HepG2 (cell line): ENCODE data around the gene CYSRT1. TPM values are rescaled to one million over a fixed set of nuclear protein-coding genes. Genes with fewer than 3 reads are reported as not detected.
A peak's percentile ranks its signal among the peaks of the same experiment; 100 is the strongest.

Experiments
- ATAC-seq: fragments of 200-7000 bp; cut with Tn5 transposase; 3 replicates; pipeline ENCODE4 v1.9.1; 2020; ENCODE audit warnings: mild to moderate bottlenecking, moderate library complexity
- BruUV-seq: library from RNA; stranded (reverse); fragments of 400-500 nt; replicated peaks from 2 replicates; lab custom pipeline; 2021; lab: Mats Ljungman, UMichigan
- CTCF ChIA-PET: fragments of 300-600 bp; formaldehyde crosslinking; extraction: SDS; loops from one replicate; lab custom pipeline; 2021; ENCODE audit warnings: low total read pairs, inconsistent platforms, low intra/inter-chr PET ratio; lab: Yijun Ruan, JAX
- POLR2A ChIA-PET: fragments of 350-600 bp; sonication (Branson Sonifier 250); formaldehyde crosslinking; loops from one replicate; lab custom pipeline; 2020; ENCODE audit warnings: antibody characterized with exemption, inconsistent platforms; lab: Yijun Ruan, JAX
- DNase-seq: peaks from one replicate; pipeline ENCODE4 v3.0.0-alpha.2; 2015; ENCODE audit warnings: low spot score
- FAIRE-seq: peaks from 3 replicates; lab custom pipeline; 2011; peaks lifted over from hg19 to GRCh38; lab: Jason Lieb, UNC
- H2AFZ ChIP-seq: one replicate; pipeline ENCODE4 v1.6.1; 2011; ENCODE audit warnings: low read length, inconsistent platforms
- H3K27ac ChIP-seq: fragments of 300-600 bp; 3 replicates; pipeline ENCODE4 v1.8.0; 2011; ENCODE audit warnings: mixed run types, mild to moderate bottlenecking, mixed read lengths, low read length, inconsistent platforms; ENCODE audit not compliant: insufficient read depth; ENCODE audit errors: extremely low read length
- H3K27me3 ChIP-seq, 2 experiments: fragments of 200-600 bp in 1 of 2; 2 replicates in 1 of 2; 3 replicates in 1 of 2; pipeline versions ENCODE4 v1.6.0 to v1.8.0; 2011; ENCODE audit warnings: low read length in 2 of 2, mild to moderate bottlenecking in 2 of 2, moderate library complexity in 2 of 2, inconsistent platforms in 1 of 2; ENCODE audit not compliant: insufficient read depth in 2 of 2, control insufficient read depth in 1 of 2
- H3K36me3 ChIP-seq, 2 experiments: fragments of 200-600 bp in 1 of 2; replicated peaks in 1 of 2; 2 replicates in 1 of 2; 3 replicates in 1 of 2; pipeline versions ENCODE4 v1.5.1 to v1.8.0; 2011; ENCODE audit warnings: low read length in 2 of 2, inconsistent platforms in 1 of 2; ENCODE audit not compliant: insufficient read depth in 2 of 2, control insufficient read depth in 1 of 2
- H3K4me1 ChIP-seq: 2 replicates; pipeline ENCODE4 v1.5.1; 2012; ENCODE audit warnings: low read length, inconsistent platforms; ENCODE audit not compliant: insufficient read depth
- H3K4me2 ChIP-seq: 2 replicates; pipeline ENCODE4 v1.6.0; 2011; ENCODE audit warnings: low read depth, low read length, inconsistent platforms
- H3K4me3 ChIP-seq, 3 experiments: fragments of 200-600 bp in 1 of 3; sonication (generic), shearing (Covaris generic) in 1 of 3; replicated peaks in 1 of 3; 2 replicates each; pipeline ENCODE4 v1.5.1; 2011 to 2016; ENCODE audit warnings: low read length in 3 of 3, inconsistent platforms in 2 of 3, low read depth in 2 of 3, mild to moderate bottlenecking in 2 of 3, control low read depth in 1 of 3, mixed read lengths in 1 of 3; ENCODE audit not compliant: insufficient read depth in 1 of 3
- H3K79me2 ChIP-seq: one replicate; pipeline ENCODE4 v1.6.1; 2011; ENCODE audit warnings: low read length, inconsistent platforms; ENCODE audit not compliant: insufficient read depth
- H3K9ac ChIP-seq: 2 replicates; pipeline ENCODE4 v1.6.0; 2011; ENCODE audit warnings: mild to moderate bottlenecking, low read depth, low read length, inconsistent platforms; ENCODE audit not compliant: insufficient read depth
- H3K9me3 ChIP-seq: 2 replicates; pipeline ENCODE4 v1.5.1; 2012; ENCODE audit warnings: mild to moderate bottlenecking, low read length
- H4K20me1 ChIP-seq: 2 replicates; pipeline ENCODE4 v1.6.0; 2011; ENCODE audit warnings: inconsistent platforms, mild to moderate bottlenecking, low read length, moderate library complexity; ENCODE audit not compliant: insufficient read depth
- ARNT ChIP-seq: fragments of 450-650 bp; IDR thresholded peaks from 2 replicates; pipeline ENCODE4 v1.6.1; 2017
- DMAP1 ChIP-seq: IDR thresholded peaks from 2 replicates; pipeline ENCODE4 v1.6.1; 2016
- KAT8 ChIP-seq: IDR thresholded peaks from 2 replicates; pipeline ENCODE4 v1.6.1; 2016; ENCODE audit warnings: missing genetic modification reagents, missing compliant biosample characterization
- MXI1 ChIP-seq: IDR thresholded peaks from 3 replicates; pipeline ENCODE4 v1.6.1; 2012; ENCODE audit warnings: low read depth, low read length, inconsistent platforms, borderline replicate concordance
- POLR2AphosphoS5 ChIP-seq: IDR thresholded peaks from 2 replicates; pipeline ENCODE4 v1.6.1; 2012; ENCODE audit warnings: low read depth, low read length
- POLR2G ChIP-seq: fragments of 200-400 bp; formaldehyde crosslinking; IDR thresholded peaks from 2 replicates; pipeline ENCODE4 v1.6.1; 2018; ENCODE audit warnings: mild to moderate bottlenecking, low read depth, low read length, moderate library complexity
- SKI ChIP-seq: fragments of 450-650 bp; IDR thresholded peaks from one replicate; pipeline ENCODE4 v1.6.1; 2018; ENCODE audit warnings: mild to moderate bottlenecking; ENCODE audit not compliant: partially characterized antibody
- ZSCAN21 ChIP-seq: sonication (generic); formaldehyde crosslinking; IDR thresholded peaks from 2 replicates; pipeline ENCODE4 v1.8.0; 2022; ENCODE audit warnings: mild to moderate bottlenecking, missing genetic modification reagents, moderate library complexity, borderline replicate concordance
- WGBS: methylation state at CpG from one replicate; pipeline ENCODE4 v1.1.6; 2017; ENCODE audit warnings: low lambda C conversion rate; 5-methylcytosine and 5-hydroxymethylcytosine counted together
- in situ Hi-C: cut with HindIII; loops from 2 replicates; pipeline ENCODE4 v1.10.0; 2017; ENCODE audit warnings: low pct_unique_long_range_greater_than_20kb; ENCODE audit not compliant: extremely low pct_ligation_motif_present
- intact Hi-C: fragments of 100-400 bp; cut with micrococcal nuclease; formaldehyde crosslinking; loops from one replicate; pipeline ENCODE4 v1.10.0; 2022; ENCODE audit not compliant: unreplicated experiment
- polyA plus RNA-seq, 8 experiments: library from polyadenylated mRNA; depleted of rRNA in 3 of 8; stranded (reverse) in 7 of 8; unstranded in 1 of 8; fragments of >200 nt; fragmentation: Illumina TruSeq in 4 of 8; extraction: Trizol in 4 of 8; gene quantifications; 2 replicates each; pipeline versions ENCODE4 v1.2.1 to v1.2.3, GENCODE V29; 2011 to 2016; ENCODE audit warnings: low read depth in 4 of 8, missing spikeins in 1 of 8, mixed read lengths in 1 of 8; ENCODE audit not compliant: insufficient read depth in 1 of 8
- total RNA-seq, 5 experiments: library from RNA; depleted of rRNA; stranded (reverse); fragments of >200 nt; fragmentation: Illumina TruSeq; extraction: Trizol; gene quantifications; 2 replicates each; pipeline ENCODE4 v1.2.3, GENCODE V29; 2016; ENCODE audit warnings: low read depth in 1 of 5
- TF ChIP-seq, protein P1 (sequence below), 2 experiments: fragments of 450-650 bp in 1 of 2; sonication (generic) in 1 of 2; formaldehyde crosslinking; IDR thresholded peaks; 2 replicates each; pipeline versions ENCODE4 v1.5.0 to v1.8.0; 2020 to 2022; ENCODE audit warnings: mild to moderate bottlenecking in 1 of 2, missing genetic modification reagents in 1 of 2
- TF ChIP-seq, protein P2 (sequence below): IDR thresholded peaks from 2 replicates; pipeline ENCODE4 v1.6.1; 2018; ENCODE audit warnings: missing genetic modification reagents
- TF ChIP-seq, protein P3 (sequence below): sonication (generic); formaldehyde crosslinking; IDR thresholded peaks from 2 replicates; pipeline ENCODE4 v1.4.0; 2020; ENCODE audit warnings: missing genetic modification reagents, borderline replicate concordance
- TF ChIP-seq, protein P4 (sequence below): sonication (generic); formaldehyde crosslinking; IDR thresholded peaks from 2 replicates; pipeline ENCODE4 v1.4.0; 2020; ENCODE audit warnings: missing genetic modification reagents
- TF ChIP-seq, protein P5 (sequence below): IDR thresholded peaks from 2 replicates; pipeline ENCODE4 v1.6.1; 2012; ENCODE audit warnings: low read depth, low read length, improper control_type of control experiment

CYSRT1 gene
- total and polyA plus RNA-seq, 2 of the 13 experiments (the other 11 are each of a cell fraction or from before 2014, with no cell fraction given): 1.5 to 2.1 TPM

DNA sequence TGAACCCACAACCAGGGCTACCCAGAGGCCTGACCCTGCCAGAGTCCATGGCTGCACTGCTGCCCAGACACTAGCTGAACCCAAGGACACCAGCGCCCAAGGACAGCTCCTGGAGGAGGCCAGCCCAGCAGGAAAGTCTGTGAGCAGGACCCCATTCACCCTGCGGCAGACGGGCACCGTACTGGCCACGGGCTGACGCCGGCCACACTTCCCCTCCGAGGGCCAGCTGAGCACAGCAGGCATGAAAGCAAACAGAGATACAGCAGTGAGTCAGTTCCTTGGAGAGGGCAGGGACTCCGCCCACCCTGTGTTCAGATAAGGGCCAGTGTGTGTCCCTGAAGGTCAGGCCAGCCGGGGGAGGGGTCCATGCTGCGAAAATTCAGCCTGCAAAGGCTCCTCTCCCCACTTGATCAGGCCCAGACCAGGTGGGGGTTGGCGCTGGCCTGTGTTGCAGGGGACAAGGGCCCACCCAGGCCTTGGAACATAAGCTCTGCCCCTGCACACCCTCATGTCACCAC lies 6.2 kb upstream of the CYSRT1 start:
- no peak overlapping the region for H2AFZ ChIP-seq
- H4K20me1 ChIP-seq: peaks cover 4% of the 10 kb centered on the region; the same call in 1 of the 2 replicates
- no peaks in the 10 kb centered on the region for H3K36me3 ChIP-seq
- H3K9ac ChIP-seq: peak overlapping the region; percentile 77
- in situ Hi-C loops: no loop called here
- no TSS peak for BruUV-seq
- peaks cover 35% of the 10 kb centered on the region for H3K4me1 ChIP-seq
- peaks cover 3% of the 10 kb centered on the region for H3K79me2 ChIP-seq
- peak overlapping the region; percentile 68 to 83 (median 77) for H3K4me3 ChIP-seq
- POLR2A ChIA-PET: interaction anchor here (1.0 to 13.4 kb wide), 12 partner anchors 8 to 137 kb away, joined by 3 to 225 read pairs (median 8); partner anchors contain the start of genes ANAPC2, NDOR1, RNF224 and SSNA1
- ATAC-seq: peak; percentile 30
- H3K4me2 ChIP-seq: peak overlapping the region; percentile 90
- CTCF ChIA-PET: no interaction called here
- H3K27me3 ChIP-seq: no peaks in the 10 kb centered on the region; a peak in 1 of 5 replicates
- H3K9me3 ChIP-seq: no peaks in the 10 kb centered on the region
- FAIRE-seq: peak; percentile 77
- peak; percentile 81 for DNase-seq
- intact Hi-C loops: no loop called here
- no CpG with 5 or more reads among the region's 12 CpGs for WGBS
- peak overlapping the region; percentile 84 for H3K27ac ChIP-seq
- TF ChIP-seq POLR2AphosphoS5 (peak; percentile 55), MXI1 (peak; percentile 42; the same call in 1 of the 3 replicates), ARNT (no peak), KAT8 (CRISPR knock-in tag) (peak; percentile 35; the same call in 1 of the 2 replicates), DMAP1 (CRISPR knock-in tag) (peak; percentile 51; the same call in 1 of the 2 replicates), SKI (peak; percentile 49), POLR2G (peak; percentile 71), ZSCAN21 (peak; percentile 79; the same call in 1 of the 2 replicates)
- TF ChIP-seq, protein P1, sequence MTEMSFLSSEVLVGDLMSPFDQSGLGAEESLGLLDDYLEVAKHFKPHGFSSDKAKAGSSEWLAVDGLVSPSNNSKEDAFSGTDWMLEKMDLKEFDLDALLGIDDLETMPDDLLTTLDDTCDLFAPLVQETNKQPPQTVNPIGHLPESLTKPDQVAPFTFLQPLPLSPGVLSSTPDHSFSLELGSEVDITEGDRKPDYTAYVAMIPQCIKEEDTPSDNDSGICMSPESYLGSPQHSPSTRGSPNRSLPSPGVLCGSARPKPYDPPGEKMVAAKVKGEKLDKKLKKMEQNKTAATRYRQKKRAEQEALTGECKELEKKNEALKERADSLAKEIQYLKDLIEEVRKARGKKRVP (CRISPR knock-in tag; IDR thresholded peaks at IDR 0.05): 0 out of 4 replicates have a peak, but pooled peaks of 1 of the 2 experiments have one; percentile 13
- TF ChIP-seq, protein P2, sequence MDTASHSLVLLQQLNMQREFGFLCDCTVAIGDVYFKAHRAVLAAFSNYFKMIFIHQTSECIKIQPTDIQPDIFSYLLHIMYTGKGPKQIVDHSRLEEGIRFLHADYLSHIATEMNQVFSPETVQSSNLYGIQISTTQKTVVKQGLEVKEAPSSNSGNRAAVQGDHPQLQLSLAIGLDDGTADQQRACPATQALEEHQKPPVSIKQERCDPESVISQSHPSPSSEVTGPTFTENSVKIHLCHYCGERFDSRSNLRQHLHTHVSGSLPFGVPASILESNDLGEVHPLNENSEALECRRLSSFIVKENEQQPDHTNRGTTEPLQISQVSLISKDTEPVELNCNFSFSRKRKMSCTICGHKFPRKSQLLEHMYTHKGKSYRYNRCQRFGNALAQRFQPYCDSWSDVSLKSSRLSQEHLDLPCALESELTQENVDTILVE: peak; percentile 49; the same call in 1 of the 2 replicates
- TF ChIP-seq, protein P3, sequence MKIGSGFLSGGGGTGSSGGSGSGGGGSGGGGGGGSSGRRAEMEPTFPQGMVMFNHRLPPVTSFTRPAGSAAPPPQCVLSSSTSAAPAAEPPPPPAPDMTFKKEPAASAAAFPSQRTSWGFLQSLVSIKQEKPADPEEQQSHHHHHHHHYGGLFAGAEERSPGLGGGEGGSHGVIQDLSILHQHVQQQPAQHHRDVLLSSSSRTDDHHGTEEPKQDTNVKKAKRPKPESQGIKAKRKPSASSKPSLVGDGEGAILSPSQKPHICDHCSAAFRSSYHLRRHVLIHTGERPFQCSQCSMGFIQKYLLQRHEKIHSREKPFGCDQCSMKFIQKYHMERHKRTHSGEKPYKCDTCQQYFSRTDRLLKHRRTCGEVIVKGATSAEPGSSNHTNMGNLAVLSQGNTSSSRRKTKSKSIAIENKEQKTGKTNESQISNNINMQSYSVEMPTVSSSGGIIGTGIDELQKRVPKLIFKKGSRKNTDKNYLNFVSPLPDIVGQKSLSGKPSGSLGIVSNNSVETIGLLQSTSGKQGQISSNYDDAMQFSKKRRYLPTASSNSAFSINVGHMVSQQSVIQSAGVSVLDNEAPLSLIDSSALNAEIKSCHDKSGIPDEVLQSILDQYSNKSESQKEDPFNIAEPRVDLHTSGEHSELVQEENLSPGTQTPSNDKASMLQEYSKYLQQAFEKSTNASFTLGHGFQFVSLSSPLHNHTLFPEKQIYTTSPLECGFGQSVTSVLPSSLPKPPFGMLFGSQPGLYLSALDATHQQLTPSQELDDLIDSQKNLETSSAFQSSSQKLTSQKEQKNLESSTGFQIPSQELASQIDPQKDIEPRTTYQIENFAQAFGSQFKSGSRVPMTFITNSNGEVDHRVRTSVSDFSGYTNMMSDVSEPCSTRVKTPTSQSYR (CRISPR knock-in tag): peak; percentile 71; the same call in 1 of the 2 replicates
- TF ChIP-seq, protein P4, sequence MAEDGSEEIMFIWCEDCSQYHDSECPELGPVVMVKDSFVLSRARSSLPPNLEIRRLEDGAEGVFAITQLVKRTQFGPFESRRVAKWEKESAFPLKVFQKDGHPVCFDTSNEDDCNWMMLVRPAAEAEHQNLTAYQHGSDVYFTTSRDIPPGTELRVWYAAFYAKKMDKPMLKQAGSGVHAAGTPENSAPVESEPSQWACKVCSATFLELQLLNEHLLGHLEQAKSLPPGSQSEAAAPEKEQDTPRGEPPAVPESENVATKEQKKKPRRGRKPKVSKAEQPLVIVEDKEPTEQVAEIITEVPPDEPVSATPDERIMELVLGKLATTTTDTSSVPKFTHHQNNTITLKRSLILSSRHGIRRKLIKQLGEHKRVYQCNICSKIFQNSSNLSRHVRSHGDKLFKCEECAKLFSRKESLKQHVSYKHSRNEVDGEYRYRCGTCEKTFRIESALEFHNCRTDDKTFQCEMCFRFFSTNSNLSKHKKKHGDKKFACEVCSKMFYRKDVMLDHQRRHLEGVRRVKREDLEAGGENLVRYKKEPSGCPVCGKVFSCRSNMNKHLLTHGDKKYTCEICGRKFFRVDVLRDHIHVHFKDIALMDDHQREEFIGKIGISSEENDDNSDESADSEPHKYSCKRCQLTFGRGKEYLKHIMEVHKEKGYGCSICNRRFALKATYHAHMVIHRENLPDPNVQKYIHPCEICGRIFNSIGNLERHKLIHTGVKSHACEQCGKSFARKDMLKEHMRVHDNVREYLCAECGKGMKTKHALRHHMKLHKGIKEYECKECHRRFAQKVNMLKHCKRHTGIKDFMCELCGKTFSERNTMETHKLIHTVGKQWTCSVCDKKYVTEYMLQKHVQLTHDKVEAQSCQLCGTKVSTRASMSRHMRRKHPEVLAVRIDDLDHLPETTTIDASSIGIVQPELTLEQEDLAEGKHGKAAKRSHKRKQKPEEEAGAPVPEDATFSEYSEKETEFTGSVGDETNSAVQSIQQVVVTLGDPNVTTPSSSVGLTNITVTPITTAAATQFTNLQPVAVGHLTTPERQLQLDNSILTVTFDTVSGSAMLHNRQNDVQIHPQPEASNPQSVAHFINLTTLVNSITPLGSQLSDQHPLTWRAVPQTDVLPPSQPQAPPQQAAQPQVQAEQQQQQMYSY (CRISPR knock-in tag): no peak
- TF ChIP-seq, protein P5, sequence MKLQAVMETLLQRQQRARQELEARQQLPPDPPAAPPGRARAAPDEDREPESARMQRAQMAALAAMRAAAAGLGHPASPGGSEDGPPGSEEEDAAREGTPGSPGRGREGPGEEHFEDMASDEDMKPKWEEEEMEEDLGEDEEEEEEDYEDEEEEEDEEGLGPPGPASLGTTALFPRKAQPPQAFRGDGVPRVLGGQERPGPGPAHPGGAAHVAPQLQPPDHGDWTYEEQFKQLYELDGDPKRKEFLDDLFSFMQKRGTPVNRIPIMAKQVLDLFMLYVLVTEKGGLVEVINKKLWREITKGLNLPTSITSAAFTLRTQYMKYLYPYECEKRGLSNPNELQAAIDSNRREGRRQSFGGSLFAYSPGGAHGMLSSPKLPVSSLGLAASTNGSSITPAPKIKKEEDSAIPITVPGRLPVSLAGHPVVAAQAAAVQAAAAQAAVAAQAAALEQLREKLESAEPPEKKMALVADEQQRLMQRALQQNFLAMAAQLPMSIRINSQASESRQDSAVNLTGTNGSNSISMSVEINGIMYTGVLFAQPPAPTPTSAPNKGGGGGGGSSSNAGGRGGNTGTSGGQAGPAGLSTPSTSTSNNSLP: no peak
